ENCODE results near the gene RHOT2. TPM values are rescaled to one million over a fixed set of nuclear protein-coding genes. Genes with fewer than 3 reads are reported as not detected.

The RHOT2 gene
- total RNA-seq, 1 donor from 2014 or later: 34.0 TPM

DNA sequence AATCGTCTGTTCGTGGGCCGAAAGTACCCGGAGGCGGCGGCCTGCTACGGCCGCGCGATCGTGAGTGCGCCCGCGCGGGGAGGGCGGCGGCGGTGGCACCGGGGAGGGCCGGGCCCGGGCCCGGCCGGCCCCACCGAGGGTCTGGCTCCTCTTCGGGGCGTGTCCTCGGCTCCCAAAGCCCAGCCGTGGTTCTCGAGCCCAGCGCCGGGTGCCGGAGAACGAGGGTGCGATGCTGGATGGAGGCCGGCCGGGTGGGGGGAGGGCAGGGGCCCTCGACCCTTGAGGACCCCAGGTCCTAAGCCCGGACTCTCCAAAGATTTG lies 12.7 kb downstream of the RHOT2 start:
- Histone ChIP-seq H3K9ac (peak overlapping the region; percentile 75), H3K36me3 (peaks cover 2% of the 10 kb centered on the region), H3K4me2 (peak overlapping the region; percentile 100), H3K79me2 (ENCODE audit: low read depth) (peaks cover 33% of the 10 kb centered on the region), H3K4me1 (peaks cover 14% of the 10 kb centered on the region), H3K4me3 (peak overlapping the region; percentile 94), H2AFZ (replicated peaks) (no peak overlapping the region), H3K27ac (peak overlapping the region; percentile 72), H3K9me3 (ENCODE audit: low read depth) (no peaks in the 10 kb centered on the region), H4K20me1 (ENCODE audit: low read depth) (peaks cover 34% of the 10 kb centered on the region), H3F3A (ENCODE audit: low read depth) (peaks cover 59% of the 10 kb centered on the region), H3K27me3 (peaks cover 9% of the 10 kb centered on the region)
- Mint-ChIP-seq H3K9me3 (no peaks in the 10 kb centered on the region), H3K4me3 (peak overlapping the region; percentile 82), H3K27me3 (ENCODE audit: insufficient read depth, low read depth) (peaks cover 8% of the 10 kb centered on the region), H3K36me3 (peaks cover 3% of the 10 kb centered on the region), H3K27ac (no peak overlapping the region), H3K4me1 (peaks cover 25% of the 10 kb centered on the region)
- no peak for DNase-seq (ENCODE audit: low spot score)
- no peak for TF ChIP-seq EZH2 (IDR thresholded peaks at IDR 0.05)
- no peak for TF ChIP-seq EZH2phosphoT487 (IDR thresholded peaks at IDR 0.05)
- TF ChIP-seq, protein P1, sequence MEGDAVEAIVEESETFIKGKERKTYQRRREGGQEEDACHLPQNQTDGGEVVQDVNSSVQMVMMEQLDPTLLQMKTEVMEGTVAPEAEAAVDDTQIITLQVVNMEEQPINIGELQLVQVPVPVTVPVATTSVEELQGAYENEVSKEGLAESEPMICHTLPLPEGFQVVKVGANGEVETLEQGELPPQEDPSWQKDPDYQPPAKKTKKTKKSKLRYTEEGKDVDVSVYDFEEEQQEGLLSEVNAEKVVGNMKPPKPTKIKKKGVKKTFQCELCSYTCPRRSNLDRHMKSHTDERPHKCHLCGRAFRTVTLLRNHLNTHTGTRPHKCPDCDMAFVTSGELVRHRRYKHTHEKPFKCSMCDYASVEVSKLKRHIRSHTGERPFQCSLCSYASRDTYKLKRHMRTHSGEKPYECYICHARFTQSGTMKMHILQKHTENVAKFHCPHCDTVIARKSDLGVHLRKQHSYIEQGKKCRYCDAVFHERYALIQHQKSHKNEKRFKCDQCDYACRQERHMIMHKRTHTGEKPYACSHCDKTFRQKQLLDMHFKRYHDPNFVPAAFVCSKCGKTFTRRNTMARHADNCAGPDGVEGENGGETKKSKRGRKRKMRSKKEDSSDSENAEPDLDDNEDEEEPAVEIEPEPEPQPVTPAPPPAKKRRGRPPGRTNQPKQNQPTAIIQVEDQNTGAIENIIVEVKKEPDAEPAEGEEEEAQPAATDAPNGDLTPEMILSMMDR (IDR thresholded peaks at IDR 0.05): no peak

DNA sequence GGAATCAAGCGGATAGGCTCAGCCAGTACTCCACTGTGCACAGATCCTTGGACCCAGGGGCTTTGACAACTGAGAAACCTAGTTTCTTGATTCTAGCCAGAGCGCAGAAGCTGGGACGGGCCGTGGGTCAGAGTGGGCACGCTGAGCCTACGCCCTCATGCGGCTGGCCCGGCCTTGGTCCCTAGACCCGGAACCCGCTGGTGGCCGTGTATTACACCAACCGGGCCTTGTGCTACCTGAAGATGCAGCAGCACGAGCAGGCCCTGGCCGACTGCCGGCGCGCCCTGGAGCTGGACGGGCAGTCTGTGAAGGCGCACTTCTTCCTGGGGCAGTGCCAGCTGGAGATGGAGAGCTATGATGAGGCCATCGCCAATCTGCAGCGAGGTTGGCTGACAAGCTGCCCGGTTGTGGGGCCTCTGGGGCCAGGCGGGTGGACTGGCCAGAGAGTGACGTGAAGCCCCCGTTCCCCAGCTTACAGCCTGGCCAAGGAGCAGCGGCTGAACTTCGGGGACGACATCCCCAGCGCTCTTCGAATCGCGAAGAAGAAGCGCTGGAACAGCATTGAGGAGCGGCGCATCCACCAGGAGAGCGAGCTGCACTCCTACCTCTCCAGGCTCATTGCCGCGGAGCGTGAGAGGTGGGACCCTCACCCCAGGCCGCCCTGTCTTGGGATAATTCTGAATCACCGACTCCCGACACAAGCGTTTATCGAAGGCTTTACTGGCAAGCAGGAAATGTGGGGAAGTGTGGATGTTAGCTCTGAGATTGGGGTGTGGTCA lies 13.2 kb downstream of the RHOT2 start:
- H3K4me2 ChIP-seq: peak overlapping the region; percentile 100
- H3K9me3 Mint-ChIP-seq: no peaks in the 10 kb centered on the region
- H3K79me2 ChIP-seq (ENCODE audit: low read depth): peaks cover 33% of the 10 kb centered on the region
- H3K4me1 Mint-ChIP-seq: peaks cover 25% of the 10 kb centered on the region
- peak overlapping the region; percentile 82 for H3K4me3 Mint-ChIP-seq
- H2AFZ ChIP-seq (replicated peaks): no peak overlapping the region
- peak overlapping the region; percentile 94 for H3K4me3 ChIP-seq
- peaks cover 34% of the 10 kb centered on the region for H4K20me1 ChIP-seq (ENCODE audit: low read depth)
- H3K9ac ChIP-seq: peak overlapping the region; percentile 75
- peaks cover 8% of the 10 kb centered on the region for H3K27me3 Mint-ChIP-seq (ENCODE audit: insufficient read depth, low read depth)
- TF ChIP-seq, protein P1 (IDR thresholded peaks at IDR 0.05): peak; percentile 26
- TF ChIP-seq EZH2 (IDR thresholded peaks at IDR 0.05): no peak
- DNase-seq (ENCODE audit: low spot score): peak; percentile 53
- H3K27me3 ChIP-seq: peaks cover 3% of the 10 kb centered on the region
- no peak overlapping the region for H3K27ac Mint-ChIP-seq
- H3K36me3 ChIP-seq: peaks cover 2% of the 10 kb centered on the region
- no peaks in the 10 kb centered on the region for H3K9me3 ChIP-seq (ENCODE audit: low read depth)
- no peak overlapping the region for H3K27ac ChIP-seq
- H3F3A ChIP-seq (ENCODE audit: low read depth): peaks cover 60% of the 10 kb centered on the region
- peaks cover 3% of the 10 kb centered on the region for H3K36me3 Mint-ChIP-seq
- peaks cover 14% of the 10 kb centered on the region for H3K4me1 ChIP-seq

DNA sequence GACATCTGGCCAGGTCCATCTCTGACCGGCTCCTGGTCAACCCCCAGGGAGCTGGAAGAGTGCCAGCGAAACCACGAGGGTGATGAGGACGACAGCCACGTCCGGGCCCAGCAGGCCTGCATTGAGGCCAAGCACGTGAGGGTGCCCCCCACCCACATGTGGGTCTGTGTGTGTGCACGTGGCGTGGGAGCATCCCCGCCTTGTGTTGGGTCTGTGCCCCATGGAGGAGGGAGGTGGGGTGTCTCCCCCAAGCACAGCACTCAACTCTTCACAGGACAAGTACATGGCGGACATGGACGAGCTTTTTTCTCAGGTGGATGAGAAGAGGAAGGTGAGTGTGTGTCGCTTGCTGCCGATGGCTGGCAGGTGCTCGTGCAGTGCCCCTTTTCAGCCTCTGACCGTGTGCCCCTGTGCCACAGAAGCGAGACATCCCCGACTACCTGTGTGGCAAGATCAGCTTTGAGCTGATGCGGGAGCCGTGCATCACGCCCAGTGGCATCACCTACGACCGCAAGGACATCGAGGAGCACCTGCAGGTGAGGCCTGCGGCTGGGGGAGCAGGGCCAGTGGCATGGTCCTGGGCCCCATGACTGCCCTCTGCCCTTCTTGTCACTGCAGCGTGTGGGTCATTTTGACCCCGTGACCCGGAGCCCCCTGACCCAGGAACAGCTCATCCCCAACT lies 14.0 kb downstream of the RHOT2 start:
- peaks cover 8% of the 10 kb centered on the region for H3K27me3 Mint-ChIP-seq (ENCODE audit: insufficient read depth, low read depth)
- Histone ChIP-seq H3K9ac (no peak overlapping the region), H3F3A (ENCODE audit: low read depth) (peaks cover 58% of the 10 kb centered on the region), H3K4me1 (peaks cover 14% of the 10 kb centered on the region), H2AFZ (replicated peaks) (no peak overlapping the region), H3K4me3 (peak overlapping the region; percentile 94), H4K20me1 (ENCODE audit: low read depth) (peaks cover 34% of the 10 kb centered on the region), H3K4me2 (peak overlapping the region; percentile 100), H3K79me2 (ENCODE audit: low read depth) (peaks cover 33% of the 10 kb centered on the region), H3K36me3 (peaks cover 2% of the 10 kb centered on the region), H3K9me3 (ENCODE audit: low read depth) (no peaks in the 10 kb centered on the region), H3K27me3 (no peaks in the 10 kb centered on the region), H3K27ac (no peak overlapping the region)
- no peak overlapping the region for H3K27ac Mint-ChIP-seq
- DNase-seq (ENCODE audit: low spot score): no peak
- no peaks in the 10 kb centered on the region for H3K9me3 Mint-ChIP-seq
- TF ChIP-seq, protein P1 (IDR thresholded peaks at IDR 0.05): no peak
- TF ChIP-seq EZH2 (IDR thresholded peaks at IDR 0.05): no peak
- peaks cover 25% of the 10 kb centered on the region for H3K4me1 Mint-ChIP-seq
- peak overlapping the region; percentile 82 for H3K4me3 Mint-ChIP-seq
- peaks cover 3% of the 10 kb centered on the region for H3K36me3 Mint-ChIP-seq

Data from neural progenitor cell (in vitro differentiated cells).